Stimulated activated CD8-positive, alpha-beta memory T cell treated with anti-CD3 and anti-CD28 coated beads, Interleukin-7, amount 100 ng/mL, for 1 hour (primary cell): ENCODE data around the gene ARHGEF7.

Experiments used
- DNase-seq, 2 donors: peaks; one replicate each; pipeline ENCODE4 v3.0.0-alpha.2; 2020; ENCODE audit warnings: low read depth in 2 of 2

Gene ARHGEF7

GRCh38 chr13:111275995-111276618 is 161.0 kb downstream of the ARHGEF7 start:
- DNase-seq: no peak

GRCh38 chr13:111278258-111278657 is 163.1 kb downstream of the ARHGEF7 start:
- DNase-seq: no peak

GRCh38 chr13:111278743-111279652 is 163.9 kb downstream of the ARHGEF7 start:
- DNase-seq: no peak

GRCh38 chr13:111280226-111280625 is 165.1 kb downstream of the ARHGEF7 start:
- DNase-seq: no peak

GRCh38 chr13:111280681-111281585 is 165.8 kb downstream of the ARHGEF7 start:
- DNase-seq: no peak

- DNase-seq: no peak
Observed at GRCh38 chr13:111281751-111282311, 166.7 kb downstream of the ARHGEF7 start.

- DNase-seq: no peak
Observed at GRCh38 chr13:111282425-111282824, 167.3 kb downstream of the ARHGEF7 start.

GRCh38 chr13:111282997-111283396 is 167.9 kb downstream of the ARHGEF7 start:
- DNase-seq: no peak

GRCh38 chr13:111283457-111283856 is 168.3 kb downstream of the ARHGEF7 start:
- DNase-seq: no peak

GRCh38 chr13:111283991-111284390 is 168.9 kb downstream of the ARHGEF7 start:
- DNase-seq: no peak

GRCh38 chr13:111284565-111284964 is 169.5 kb downstream of the ARHGEF7 start:
- DNase-seq: no peak

- DNase-seq: no peak
Observed at GRCh38 chr13:111286162-111286561, 171.1 kb downstream of the ARHGEF7 start.

GRCh38 chr13:111286749-111287148 is 171.6 kb downstream of the ARHGEF7 start:
- DNase-seq: no peak

GRCh38 chr13:111287201-111287600 is 172.1 kb downstream of the ARHGEF7 start:
- DNase-seq: no peak

GRCh38 chr13:111288276-111288675 is 173.2 kb downstream of the ARHGEF7 start:
- DNase-seq: no peak

GRCh38 chr13:111289251-111289650 is 174.1 kb downstream of the ARHGEF7 start:
- no peak for DNase-seq

- DNase-seq: no peak
Observed at GRCh38 chr13:111291908-111292307, 176.8 kb downstream of the ARHGEF7 start.

GRCh38 chr13:111292710-111293485 is 177.8 kb downstream of the ARHGEF7 start:
- no peak for DNase-seq

GRCh38 chr13:111295886-111296285 is 180.8 kb downstream of the ARHGEF7 start:
- DNase-seq: no peak

GRCh38 chr13:111296417-111296816 is 181.3 kb downstream of the ARHGEF7 start:
- DNase-seq: no peak
